SK-N-MC (cell line): ENCODE results near the gene ANHX.

Experiments used
- EZH2 ChIP-seq: fragments of 200-600 bp; sonication (generic); IDR thresholded peaks from one replicate; pipeline ENCODE4 v1.6.1; 2017; ENCODE audit warnings: antibody characterized with exemption
- FOXP2 ChIP-seq: optimal IDR thresholded peaks from 2 replicates; pipeline ENCODE3; 2011; ENCODE audit warnings: mild to moderate bottlenecking, moderate library complexity; ENCODE audit not compliant: insufficient read depth; ENCODE audit errors: extremely low read length, control extremely low read depth
- POLR2AphosphoS5 ChIP-seq: IDR thresholded peaks from 2 replicates; pipeline ENCODE4 v1.6.1; 2012; ENCODE audit warnings: mild to moderate bottlenecking, low read depth, low read length, borderline replicate concordance

- TF ChIP-seq EZH2, result no peak
- TF ChIP-seq POLR2AphosphoS5, result no peak
- no peak for TF ChIP-seq FOXP2
Observed at GRCh38 chr12:133233006-133233405, 2.7 kb downstream of the ANHX start.
